Neural cell (in vitro differentiated cells): ENCODE measurements around the gene PLEKHA4. TPM values are rescaled to one million over a fixed set of nuclear protein-coding genes. Genes with fewer than 3 reads are reported as not detected.
"Not testable (repeated sequence)": the region's sequence is repeated elsewhere in the genome, so short reads cannot be mapped to it uniquely, and the experiment has no call there.

ENCODE experiments used
- H2AFZ ChIP-seq: fragments of 200-600, 300-800 bp; sonication (generic), shearing (Covaris generic); 2 replicates; pipeline ENCODE4 v1.6.0; 2014; ENCODE audit warnings: low read depth, mild to moderate bottlenecking, antibody characterized with exemption, low read length, moderate library complexity
- H3F3A ChIP-seq: fragments of 200-600 bp; shearing (Covaris generic); 2 replicates; pipeline ENCODE4 v1.6.1; 2016; ENCODE audit warnings: mild to moderate bottlenecking, moderate library complexity, mixed read lengths, antibody characterized with exemption, low read length; ENCODE audit not compliant: insufficient read depth, poor library complexity, severe bottlenecking
- H3K27ac ChIP-seq: fragments of 200-600, 300-800 bp; sonication (generic), shearing (Covaris generic); 2 replicates; pipeline ENCODE4 v1.5.1; 2014; ENCODE audit warnings: mild to moderate bottlenecking, low read length, moderate library complexity
- H3K27me3 ChIP-seq: fragments of 300-800, 200-600 bp; sonication (generic), shearing (Covaris generic); 2 replicates; pipeline ENCODE4 v1.6.0; 2014; ENCODE audit warnings: mild to moderate bottlenecking, low read depth, low read length, moderate library complexity; ENCODE audit not compliant: insufficient read depth
- H3K36me3 ChIP-seq: fragments of 300-800, 200-600 bp; sonication (generic), shearing (Covaris generic); 2 replicates; pipeline ENCODE4 v1.5.1; 2014; ENCODE audit warnings: mild to moderate bottlenecking, antibody characterized with exemption, low read length, moderate library complexity; ENCODE audit not compliant: insufficient read depth
- H3K4me2 ChIP-seq: fragments of 300-800, 200-600 bp; sonication (generic), shearing (Covaris generic); 2 replicates; pipeline ENCODE4 v1.6.0; 2014; ENCODE audit warnings: mild to moderate bottlenecking, low read length
- H3K4me3 ChIP-seq: fragments of 300-800, 200-600 bp; sonication (generic), shearing (Covaris generic); 2 replicates; pipeline ENCODE4 v1.5.1; 2014; ENCODE audit warnings: mild to moderate bottlenecking, low read length, moderate library complexity
- H3K79me2 ChIP-seq: fragments of 200-600 bp; shearing (Covaris generic); replicated peaks from 2 replicates; pipeline ENCODE4 v1.6.0; 2014; ENCODE audit warnings: mild to moderate bottlenecking, low read length, moderate library complexity; ENCODE audit not compliant: insufficient read depth
- H3K9ac ChIP-seq: fragments of 300-800, 200-600 bp; sonication (generic), shearing (Covaris generic); 2 replicates; pipeline ENCODE4 v1.6.1; 2016; ENCODE audit warnings: mild to moderate bottlenecking, low read length, mixed read lengths
- H3K9me2 ChIP-seq: fragments of 200-600 bp; shearing (Covaris generic); 2 replicates; pipeline ENCODE4 v1.6.1; 2016; ENCODE audit warnings: mild to moderate bottlenecking, low read length, mixed read lengths; ENCODE audit not compliant: insufficient read depth
- H3K9me3 ChIP-seq: fragments of 200-600, 300-800 bp; sonication (generic), shearing (Covaris generic); 2 replicates; pipeline ENCODE4 v1.6.1; 2016; ENCODE audit warnings: mild to moderate bottlenecking, mixed run types, low read length, moderate library complexity, mixed read lengths
- H4K20me1 ChIP-seq: fragments of 200-600 bp; shearing (Covaris generic); 2 replicates; pipeline ENCODE4 v1.6.1; 2016; ENCODE audit warnings: mild to moderate bottlenecking, mixed run types; ENCODE audit not compliant: insufficient read depth
- EP300 ChIP-seq: fragments of 450-650 bp; conservative IDR thresholded peaks from 2 replicates; pipeline ENCODE4 v1.6.1; 2014; ENCODE audit warnings: antibody characterized with exemption, mild to moderate bottlenecking, moderate library complexity; ENCODE audit not compliant: poor library complexity, severe bottlenecking
- EZH2 ChIP-seq: fragments of 200-600, 300-800 bp; shearing (Covaris generic), sonication (generic); IDR thresholded peaks from 2 replicates; pipeline ENCODE4 v1.6.1; 2014; ENCODE audit warnings: antibody characterized with exemption, low read length, borderline replicate concordance, mild to moderate bottlenecking; ENCODE audit not compliant: insufficient read depth, poor library complexity, severe bottlenecking
- MXI1 ChIP-seq: fragments of 450-650 bp; conservative IDR thresholded peaks from 2 replicates; pipeline ENCODE4 v1.6.1; 2014; ENCODE audit warnings: antibody characterized with exemption, mild to moderate bottlenecking; ENCODE audit not compliant: poor library complexity, severe bottlenecking
- POLR2AphosphoS5 ChIP-seq: IDR thresholded peaks from 2 replicates; pipeline ENCODE4 v1.6.1; 2012
- RAD21 ChIP-seq: fragments of 450-650 bp; conservative IDR thresholded peaks from 2 replicates; pipeline ENCODE4 v1.6.1; 2014; ENCODE audit warnings: antibody characterized with exemption, mild to moderate bottlenecking, moderate library complexity
- SMC3 ChIP-seq: fragments of 450-650 bp; conservative IDR thresholded peaks from 2 replicates; pipeline ENCODE4 v1.6.1; 2014; ENCODE audit warnings: antibody characterized with exemption, mild to moderate bottlenecking, moderate library complexity; ENCODE audit not compliant: poor library complexity
- TAF1 ChIP-seq: IDR thresholded peaks from 2 replicates; pipeline ENCODE4 v1.6.1; 2012; ENCODE audit warnings: low read depth
- polyA plus RNA-seq: library from polyadenylated mRNA; depleted of rRNA; stranded (reverse); fragments of >200 nt; gene quantifications from 2 replicates; pipeline ENCODE4 v1.2.3, GENCODE V29; 2014
- TF ChIP-seq, protein P1 (sequence below): IDR thresholded peaks from 2 replicates; pipeline ENCODE4 v1.6.1; 2012; ENCODE audit warnings: borderline replicate concordance
- TF ChIP-seq, protein P2 (sequence below): fragments of 450-650 bp; IDR thresholded peaks from 2 replicates; pipeline ENCODE4 v1.5.1; 2014; ENCODE audit warnings: antibody characterized with exemption, mild to moderate bottlenecking, moderate library complexity; ENCODE audit not compliant: poor library complexity, severe bottlenecking

Gene PLEKHA4
- polyA plus RNA-seq, 1 donor from 2014 or later = not detected

GRCh38 chr19:48895226-48895625, 26.8 kb upstream of the PLEKHA4 start:
- TF ChIP-seq, protein P1, sequence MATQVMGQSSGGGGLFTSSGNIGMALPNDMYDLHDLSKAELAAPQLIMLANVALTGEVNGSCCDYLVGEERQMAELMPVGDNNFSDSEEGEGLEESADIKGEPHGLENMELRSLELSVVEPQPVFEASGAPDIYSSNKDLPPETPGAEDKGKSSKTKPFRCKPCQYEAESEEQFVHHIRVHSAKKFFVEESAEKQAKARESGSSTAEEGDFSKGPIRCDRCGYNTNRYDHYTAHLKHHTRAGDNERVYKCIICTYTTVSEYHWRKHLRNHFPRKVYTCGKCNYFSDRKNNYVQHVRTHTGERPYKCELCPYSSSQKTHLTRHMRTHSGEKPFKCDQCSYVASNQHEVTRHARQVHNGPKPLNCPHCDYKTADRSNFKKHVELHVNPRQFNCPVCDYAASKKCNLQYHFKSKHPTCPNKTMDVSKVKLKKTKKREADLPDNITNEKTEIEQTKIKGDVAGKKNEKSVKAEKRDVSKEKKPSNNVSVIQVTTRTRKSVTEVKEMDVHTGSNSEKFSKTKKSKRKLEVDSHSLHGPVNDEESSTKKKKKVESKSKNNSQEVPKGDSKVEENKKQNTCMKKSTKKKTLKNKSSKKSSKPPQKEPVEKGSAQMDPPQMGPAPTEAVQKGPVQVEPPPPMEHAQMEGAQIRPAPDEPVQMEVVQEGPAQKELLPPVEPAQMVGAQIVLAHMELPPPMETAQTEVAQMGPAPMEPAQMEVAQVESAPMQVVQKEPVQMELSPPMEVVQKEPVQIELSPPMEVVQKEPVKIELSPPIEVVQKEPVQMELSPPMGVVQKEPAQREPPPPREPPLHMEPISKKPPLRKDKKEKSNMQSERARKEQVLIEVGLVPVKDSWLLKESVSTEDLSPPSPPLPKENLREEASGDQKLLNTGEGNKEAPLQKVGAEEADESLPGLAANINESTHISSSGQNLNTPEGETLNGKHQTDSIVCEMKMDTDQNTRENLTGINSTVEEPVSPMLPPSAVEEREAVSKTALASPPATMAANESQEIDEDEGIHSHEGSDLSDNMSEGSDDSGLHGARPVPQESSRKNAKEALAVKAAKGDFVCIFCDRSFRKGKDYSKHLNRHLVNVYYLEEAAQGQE = no peak
- TF ChIP-seq, protein P2, sequence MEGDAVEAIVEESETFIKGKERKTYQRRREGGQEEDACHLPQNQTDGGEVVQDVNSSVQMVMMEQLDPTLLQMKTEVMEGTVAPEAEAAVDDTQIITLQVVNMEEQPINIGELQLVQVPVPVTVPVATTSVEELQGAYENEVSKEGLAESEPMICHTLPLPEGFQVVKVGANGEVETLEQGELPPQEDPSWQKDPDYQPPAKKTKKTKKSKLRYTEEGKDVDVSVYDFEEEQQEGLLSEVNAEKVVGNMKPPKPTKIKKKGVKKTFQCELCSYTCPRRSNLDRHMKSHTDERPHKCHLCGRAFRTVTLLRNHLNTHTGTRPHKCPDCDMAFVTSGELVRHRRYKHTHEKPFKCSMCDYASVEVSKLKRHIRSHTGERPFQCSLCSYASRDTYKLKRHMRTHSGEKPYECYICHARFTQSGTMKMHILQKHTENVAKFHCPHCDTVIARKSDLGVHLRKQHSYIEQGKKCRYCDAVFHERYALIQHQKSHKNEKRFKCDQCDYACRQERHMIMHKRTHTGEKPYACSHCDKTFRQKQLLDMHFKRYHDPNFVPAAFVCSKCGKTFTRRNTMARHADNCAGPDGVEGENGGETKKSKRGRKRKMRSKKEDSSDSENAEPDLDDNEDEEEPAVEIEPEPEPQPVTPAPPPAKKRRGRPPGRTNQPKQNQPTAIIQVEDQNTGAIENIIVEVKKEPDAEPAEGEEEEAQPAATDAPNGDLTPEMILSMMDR = no peak
- TF ChIP-seq POLR2AphosphoS5 (no peak), TAF1 (no peak), EP300 (no peak), MXI1 (no peak), SMC3 (no peak), EZH2 (no peak), RAD21 (no peak)
- no peak overlapping the region for H2AFZ ChIP-seq

DNA sequence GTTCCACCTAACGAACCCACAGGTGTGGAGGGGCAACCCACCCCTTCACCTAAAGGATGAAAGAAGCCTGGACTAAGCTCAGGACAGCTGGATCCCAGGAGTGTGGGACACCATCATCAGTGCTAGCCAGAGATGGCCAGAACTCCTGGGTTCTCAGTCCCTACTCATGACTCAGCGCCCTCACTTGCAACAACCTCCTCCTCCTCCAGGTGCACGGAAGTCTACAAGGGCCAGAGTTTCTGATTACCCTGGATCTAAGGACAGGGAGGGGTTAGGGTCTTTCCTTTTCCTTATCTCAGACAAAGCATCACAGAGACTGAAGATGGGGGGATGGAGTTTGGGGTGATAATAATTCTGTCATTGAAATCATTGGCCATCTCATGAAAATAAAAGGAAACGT, 22.1 kb upstream of the PLEKHA4 start:
- Histone ChIP-seq H3K27ac (no peak overlapping the region), H3K9me3 (no peaks in the 10 kb centered on the region), H3F3A (no peaks in the 10 kb centered on the region), H3K9ac (no peak overlapping the region), H3K36me3 (no peaks in the 10 kb centered on the region), H3K4me2 (no peak overlapping the region), H3K9me2 (no peaks in the 10 kb centered on the region), H3K4me3 (no peak overlapping the region), H3K79me2 (no peaks in the 10 kb centered on the region), H4K20me1 (no peaks in the 10 kb centered on the region), H3K27me3 (no peaks in the 10 kb centered on the region), H2AFZ (no peak overlapping the region)
- TF ChIP-seq, protein P1 = no peak
- no peak for TF ChIP-seq POLR2AphosphoS5

More at GRCh38 chr19:48895226-48895625, 26.8 kb upstream of the PLEKHA4 start:
- Histone ChIP-seq H3K79me2 (no peaks in the 10 kb centered on the region), H3K4me2 (no peak overlapping the region), H4K20me1 (no peaks in the 10 kb centered on the region), H3K9ac (no peak overlapping the region), H3K27ac (no peak overlapping the region), H3K4me3 (no peak overlapping the region), H3F3A (no peaks in the 10 kb centered on the region), H3K36me3 (no peaks in the 10 kb centered on the region), H3K9me3 (no peaks in the 10 kb centered on the region), H3K27me3 (no peaks in the 10 kb centered on the region), H3K9me2 (no peaks in the 10 kb centered on the region)

- H3K79me2 ChIP-seq, H4K20me1 ChIP-seq, H3K4me3 ChIP-seq, H3K9me2 ChIP-seq, H3F3A ChIP-seq, H3K9ac ChIP-seq, H3K27me3 ChIP-seq, H3K9me3 ChIP-seq, H3K27ac ChIP-seq, H3K4me2 ChIP-seq, H3K36me3 ChIP-seq, H2AFZ ChIP-seq: not testable (repeated sequence)
These were observed 21.1 kb upstream of the PLEKHA4 start for GRCh38 chr19:48889496-48889895.
